Muscle of leg (tissue), 11 donors: Measurements from ENCODE around the gene CLCA2. TPM values are rescaled to one million over a fixed set of nuclear protein-coding genes. Genes with fewer than 3 reads are reported as not detected.

Experiments
- DNase-seq: peaks from one replicate; pipeline ENCODE4 v3.0.0; 2013
- H3K27ac ChIP-seq: one replicate; pipeline ENCODE4 v1.5.1; 2013; ENCODE audit warnings: mild to moderate bottlenecking, low read length, control low read depth
- H3K27me3 ChIP-seq: one replicate; pipeline ENCODE4 v1.6.1; 2013; ENCODE audit warnings: low read length; ENCODE audit not compliant: control insufficient read depth, insufficient read depth
- H3K36me3 ChIP-seq: one replicate; pipeline ENCODE4 v1.6.1; 2013; ENCODE audit warnings: low read length; ENCODE audit not compliant: control insufficient read depth, insufficient read depth
- H3K4me1 ChIP-seq: one replicate; pipeline ENCODE4 v1.6.1; 2013; ENCODE audit warnings: low read length; ENCODE audit not compliant: control insufficient read depth, insufficient read depth
- H3K4me3 ChIP-seq: one replicate; pipeline ENCODE4 v1.5.1; 2013; ENCODE audit warnings: low read length, control low read depth
- H3K9me3 ChIP-seq: replicated peaks from 2 replicates; pipeline ENCODE4 v1.6.1; 2013; ENCODE audit warnings: low read depth, low read length; ENCODE audit not compliant: control insufficient read depth
- WGBS: methylation state at CpG from one replicate; pipeline ENCODE4 v1.1.5; 2013; ENCODE audit warnings: missing lambda C conversion rate; ENCODE audit not compliant: insufficient coverage; 5-methylcytosine and 5-hydroxymethylcytosine counted together
- polyA plus RNA-seq, 8 donors: library from polyadenylated mRNA; unstranded; fragments of 120-200 nt; gene quantifications; one replicate each; pipeline versions ENCODE4 v1.2.1 to v1.2.3, GENCODE V29; 2013; ENCODE audit warnings: inconsistent platforms in 1 of 8, low replicate concordance in 1 of 8; ENCODE audit not compliant: insufficient read length in 8 of 8, insufficient read depth in 1 of 8
- total RNA-seq: library from RNA; stranded (reverse); fragments of 120-200 nt; gene quantifications from one replicate; pipeline ENCODE4 v1.2.4, GENCODE V29; 2013

The CLCA2 gene
- total and polyA plus RNA-seq, 9 donors, result 0.04 to 7.5 (median 0.14) TPM; not detected in 4

- Histone ChIP-seq H3K27me3 (no peaks in the 10 kb centered on the region), H3K4me3 (no peak overlapping the region), H3K4me1 (no peaks in the 10 kb centered on the region), H3K36me3 (no peaks in the 10 kb centered on the region), H3K27ac (peak overlapping the region; percentile 38), H3K9me3 (no peaks in the 10 kb centered on the region)
- no CpG with 5 or more reads among the region's 3 CpGs for WGBS
- DNase-seq, result peak; percentile 85
Observed at GRCh38 chr1:86429835-86430234, 5.9 kb downstream of the CLCA2 start.

- Histone ChIP-seq H3K27me3 (no peaks in the 10 kb centered on the region), H3K27ac (peak overlapping the region; percentile 38), H3K4me3 (no peak overlapping the region), H3K4me1 (no peaks in the 10 kb centered on the region), H3K9me3 (no peaks in the 10 kb centered on the region), H3K36me3 (no peaks in the 10 kb centered on the region)
- DNase-seq, result no peak
Observed at GRCh38 chr1:86430376-86430775, 6.4 kb downstream of the CLCA2 start.

- Histone ChIP-seq H3K27me3 (no peaks in the 10 kb centered on the region), H3K9me3 (no peaks in the 10 kb centered on the region), H3K4me1 (no peaks in the 10 kb centered on the region), H3K4me3 (no peak overlapping the region), H3K36me3 (no peaks in the 10 kb centered on the region), H3K27ac (no peak overlapping the region)
- DNase-seq, result no peak
Observed at GRCh38 chr1:86434059-86434458, 10.1 kb downstream of the CLCA2 start.

GRCh38 chr1:86435327-86435726 lies 11.4 kb downstream of the CLCA2 start:
- Histone ChIP-seq H3K27ac (no peak overlapping the region), H3K27me3 (no peaks in the 10 kb centered on the region), H3K4me1 (no peaks in the 10 kb centered on the region), H3K9me3 (no peaks in the 10 kb centered on the region), H3K4me3 (no peak overlapping the region), H3K36me3 (no peaks in the 10 kb centered on the region)
- no CpG with 5 or more reads among the region's 2 CpGs for WGBS
- DNase-seq, result no peak

- H3K9me3 ChIP-seq, result no peaks in the 10 kb centered on the region
- H3K27me3 ChIP-seq, result no peaks in the 10 kb centered on the region
- no peak overlapping the region for H3K4me3 ChIP-seq
- H3K36me3 ChIP-seq, result no peaks in the 10 kb centered on the region
- H3K4me1 ChIP-seq, result no peaks in the 10 kb centered on the region
- no peak overlapping the region for H3K27ac ChIP-seq
- no peak for DNase-seq
- 80% methylated on average over 1 of the region's 2 CpGs for WGBS
Observed at GRCh38 chr1:86436041-86436440, 12.1 kb downstream of the CLCA2 start.

GRCh38 chr1:86441581-86441980 lies 17.6 kb downstream of the CLCA2 start:
- WGBS, result no CpG with 5 or more reads among the region's 2 CpGs
- no peak overlapping the region for H3K4me3 ChIP-seq
- DNase-seq, result no peak
- no peaks in the 10 kb centered on the region for H3K4me1 ChIP-seq
- no peaks in the 10 kb centered on the region for H3K9me3 ChIP-seq
- no peaks in the 10 kb centered on the region for H3K36me3 ChIP-seq
- H3K27me3 ChIP-seq, result no peaks in the 10 kb centered on the region
- no peak overlapping the region for H3K27ac ChIP-seq

- WGBS, result no CpG with 5 or more reads among the region's 1 CpG
- no peak for DNase-seq
- no peak overlapping the region for H3K4me3 ChIP-seq
- no peaks in the 10 kb centered on the region for H3K9me3 ChIP-seq
- no peak overlapping the region for H3K27ac ChIP-seq
- no peaks in the 10 kb centered on the region for H3K36me3 ChIP-seq
- no peaks in the 10 kb centered on the region for H3K27me3 ChIP-seq
- H3K4me1 ChIP-seq, result no peaks in the 10 kb centered on the region
Observed at GRCh38 chr1:86441997-86442396, 18.0 kb downstream of the CLCA2 start.

GRCh38 chr1:86445919-86446318 lies 21.9 kb downstream of the CLCA2 start:
- no peaks in the 10 kb centered on the region for H3K4me1 ChIP-seq
- WGBS, result no CpG with 5 or more reads among the region's 1 CpG

GRCh38 chr1:86447198-86447790 lies 23.3 kb downstream of the CLCA2 start:
- no CpG with 5 or more reads among the region's 4 CpGs for WGBS
- Histone ChIP-seq H3K27me3 (no peaks in the 10 kb centered on the region), H3K4me3 (no peak overlapping the region), H3K9me3 (no peaks in the 10 kb centered on the region), H3K4me1 (no peaks in the 10 kb centered on the region), H3K27ac (no peak overlapping the region), H3K36me3 (no peaks in the 10 kb centered on the region)
- no peak for DNase-seq

More at GRCh38 chr1:86445919-86446318, 21.9 kb downstream of the CLCA2 start:
- Histone ChIP-seq H3K36me3 (no peaks in the 10 kb centered on the region), H3K4me3 (no peak overlapping the region), H3K9me3 (no peaks in the 10 kb centered on the region), H3K27ac (no peak overlapping the region), H3K27me3 (no peaks in the 10 kb centered on the region)
- DNase-seq, result no peak

GRCh38 chr1:86448670-86449069 lies 24.7 kb downstream of the CLCA2 start:
- Histone ChIP-seq H3K4me1 (no peaks in the 10 kb centered on the region), H3K4me3 (no peak overlapping the region), H3K27me3 (no peaks in the 10 kb centered on the region), H3K27ac (no peak overlapping the region), H3K9me3 (no peaks in the 10 kb centered on the region), H3K36me3 (no peaks in the 10 kb centered on the region)
- WGBS, result no CpG with 5 or more reads among the region's 1 CpG
- DNase-seq, result no peak

GRCh38 chr1:86449103-86449502 lies 25.1 kb downstream of the CLCA2 start:
- Histone ChIP-seq H3K9me3 (no peaks in the 10 kb centered on the region), H3K4me1 (no peaks in the 10 kb centered on the region), H3K4me3 (no peak overlapping the region), H3K36me3 (no peaks in the 10 kb centered on the region), H3K27me3 (no peaks in the 10 kb centered on the region), H3K27ac (no peak overlapping the region)
- DNase-seq, result no peak
- WGBS, result no CpG with 5 or more reads among the region's 1 CpG
